H1 (cell line): ENCODE data around the gene MEF2A. TPM values are rescaled to one million over a fixed set of nuclear protein-coding genes. Genes with fewer than 3 reads are reported as not detected.

Source experiments
- CTCF ChIA-PET: fragments of 300-600 bp; sonication (Branson Sonifier 250); formaldehyde crosslinking; loops from one replicate; lab custom pipeline; 2021; ENCODE audit not compliant: partially characterized antibody; lab: Charles Lee
- POLR2A ChIA-PET: fragments of 300-600 bp; sonication (Branson Sonifier 250); formaldehyde crosslinking; loops from one replicate; lab custom pipeline; 2021; ENCODE audit warnings: inconsistent platforms; ENCODE audit not compliant: partially characterized antibody; lab: Charles Lee
- DNase-seq, 2 experiments: peaks; one replicate each; pipeline versions ENCODE4 v3.0.0 to v3.0.0-alpha.2; 2010 to 2022; ENCODE audit warnings: low spot score in 2 of 2, low read depth in 1 of 2, mixed read lengths in 1 of 2
- FAIRE-seq: peaks from 2 replicates; lab custom pipeline; 2011; peaks lifted over from hg19 to GRCh38; lab: Jason Lieb, UNC
- H2AFZ ChIP-seq: 2 replicates; pipeline ENCODE4 v1.8.1; 2012; ENCODE audit warnings: low read length, inconsistent platforms
- H2AK5ac ChIP-seq: 2 replicates; pipeline ENCODE4 v1.6.1; 2013; ENCODE audit warnings: low read depth, low read length
- H2BK120ac ChIP-seq: replicated peaks from 2 replicates; pipeline ENCODE3; 2013; ENCODE audit warnings: low read depth, low read length, inconsistent platforms
- H2BK12ac ChIP-seq: 2 replicates; pipeline ENCODE4 v1.6.1; 2013; ENCODE audit warnings: low read depth, low read length
- H2BK15ac ChIP-seq: 2 replicates; pipeline ENCODE4 v1.6.1; 2013; ENCODE audit warnings: low read length
- H2BK20ac ChIP-seq: 2 replicates; pipeline ENCODE4 v1.6.1; 2013; ENCODE audit warnings: low read length
- H2BK5ac ChIP-seq: 2 replicates; pipeline ENCODE4 v1.6.1; 2013; ENCODE audit warnings: low read depth, low read length
- H3K14ac ChIP-seq: 2 replicates; pipeline ENCODE4 v1.6.1; 2013; ENCODE audit warnings: inconsistent platforms; ENCODE audit not compliant: insufficient read length
- H3K18ac ChIP-seq: 2 replicates; pipeline ENCODE4 v1.6.1; 2013; ENCODE audit warnings: low read length; ENCODE audit errors: extremely low read depth
- H3K23ac ChIP-seq: 2 replicates; pipeline ENCODE4 v1.6.1; 2013; ENCODE audit warnings: inconsistent platforms; ENCODE audit not compliant: insufficient read length
- H3K23me2 ChIP-seq: 2 replicates; pipeline ENCODE4 v1.6.1; 2013; ENCODE audit warnings: low read depth, low read length
- H3K27ac ChIP-seq: 2 replicates; pipeline ENCODE4 v1.6.1; 2011; ENCODE audit warnings: low read depth, low read length, inconsistent platforms
- H3K27me3 ChIP-seq, 4 experiments: replicated peaks in 1 of 4; 1 replicate in 1 of 4; 2 replicates in 3 of 4; pipeline versions ENCODE4 v1.6.1 to v1.8.1; 2011 to 2013; ENCODE audit warnings: low read length in 3 of 4, mild to moderate bottlenecking in 3 of 4, inconsistent platforms in 2 of 4, mixed read lengths in 2 of 4, moderate library complexity in 1 of 4; ENCODE audit not compliant: control insufficient read depth in 3 of 4, insufficient read depth in 3 of 4; ENCODE audit errors: extremely low read depth in 1 of 4
- H3K36me3 ChIP-seq, 4 experiments: 2 replicates each; pipeline versions ENCODE4 v1.6.1 to v1.8.1; 2011 to 2013; ENCODE audit warnings: mild to moderate bottlenecking in 4 of 4, low read length in 3 of 4, moderate library complexity in 2 of 4, control low read depth in 1 of 4, inconsistent platforms in 1 of 4; ENCODE audit not compliant: insufficient read depth in 4 of 4, control insufficient read depth in 2 of 4
- H3K4ac ChIP-seq: replicated peaks from 2 replicates; pipeline ENCODE3; 2013; ENCODE audit warnings: low read length, low read depth, mixed read lengths, inconsistent platforms; ENCODE audit not compliant: insufficient read length
- H3K4me1 ChIP-seq, 4 experiments: replicated peaks in 1 of 4; 1 replicate in 1 of 4; 2 replicates in 3 of 4; pipeline versions ENCODE4 v1.6.1 to v1.8.1; 2011 to 2013; ENCODE audit warnings: low read length in 3 of 4, inconsistent platforms in 2 of 4, mixed read lengths in 1 of 4; ENCODE audit not compliant: insufficient read depth in 4 of 4, control insufficient read depth in 3 of 4
- H3K4me2 ChIP-seq, 2 experiments: 2 replicates each; pipeline versions ENCODE4 v1.6.1 to v1.8.1; 2011 to 2013; ENCODE audit warnings: low read depth in 2 of 2, low read length in 2 of 2, control low read depth in 1 of 2, inconsistent platforms in 1 of 2, mild to moderate bottlenecking in 1 of 2; ENCODE audit not compliant: insufficient read depth in 1 of 2
- H3K4me3 ChIP-seq, 4 experiments: fragments of 200-600, 300-600 bp in 1 of 4; sonication (generic), shearing (Covaris generic), sonication (Bioruptor Twin) in 1 of 4; 2 replicates each; pipeline versions ENCODE4 v1.5.1 to v1.8.1; 2011 to 2016; ENCODE audit warnings: low read length in 4 of 4, low read depth in 3 of 4, control low read depth in 2 of 4, inconsistent platforms in 2 of 4, mild to moderate bottlenecking in 2 of 4, mixed read lengths in 1 of 4, moderate library complexity in 1 of 4; ENCODE audit not compliant: insufficient read depth in 2 of 4; ENCODE audit errors: extremely low read depth in 1 of 4
- H3K56ac ChIP-seq: replicated peaks from 2 replicates; pipeline ENCODE3; 2013; ENCODE audit warnings: low read depth, mild to moderate bottlenecking, mixed read lengths, low read length, inconsistent platforms; ENCODE audit not compliant: insufficient read length
- H3K79me1 ChIP-seq: 2 replicates; pipeline ENCODE4 v1.6.1; 2013; ENCODE audit warnings: low read depth, low read length, control low read depth
- H3K79me2 ChIP-seq, 2 experiments: 2 replicates each; pipeline versions ENCODE4 v1.6.1 to v1.8.1; 2012 to 2013; ENCODE audit warnings: low read length in 2 of 2, mild to moderate bottlenecking in 2 of 2, inconsistent platforms in 1 of 2; ENCODE audit not compliant: insufficient read depth in 2 of 2, control insufficient read depth in 1 of 2
- H3K9ac ChIP-seq, 4 experiments: replicated peaks in 1 of 4; 1 replicate in 1 of 4; 2 replicates in 3 of 4; pipeline versions ENCODE4 v1.6.1 to v1.8.1; 2011 to 2013; ENCODE audit warnings: low read depth in 3 of 4, low read length in 3 of 4, control low read depth in 2 of 4, mild to moderate bottlenecking in 2 of 4, moderate library complexity in 2 of 4, inconsistent platforms in 1 of 4; ENCODE audit errors: extremely low read depth in 1 of 4
- H3K9me3 ChIP-seq, 2 experiments: 2 replicates each; pipeline versions ENCODE4 v1.6.1 to v1.8.1; 2012 to 2013; ENCODE audit warnings: mild to moderate bottlenecking in 2 of 2, moderate library complexity in 2 of 2, control low read depth in 1 of 2, inconsistent platforms in 1 of 2, low read depth in 1 of 2, low read length in 1 of 2, mixed read lengths in 1 of 2; ENCODE audit not compliant: insufficient read depth in 2 of 2
- H4K20me1 ChIP-seq, 2 experiments: replicated peaks in 1 of 2; 2 replicates each; pipeline versions ENCODE3 to v1.8.1; 2011 to 2013; ENCODE audit warnings: inconsistent platforms in 2 of 2, low read length in 2 of 2, mild to moderate bottlenecking in 1 of 2; ENCODE audit not compliant: insufficient read depth in 2 of 2, control insufficient read depth in 1 of 2
- H4K5ac ChIP-seq: 2 replicates; pipeline ENCODE4 v1.6.1; 2013; ENCODE audit warnings: low read length, low read depth, mixed read lengths, inconsistent platforms; ENCODE audit not compliant: insufficient read length
- H4K8ac ChIP-seq: 2 replicates; pipeline ENCODE4 v1.8.0; 2013; ENCODE audit warnings: mild to moderate bottlenecking, moderate library complexity, low read length, inconsistent platforms; ENCODE audit not compliant: insufficient read depth; ENCODE audit errors: extremely low read depth
- H4K91ac ChIP-seq: replicated peaks from 2 replicates; pipeline ENCODE3; 2013; ENCODE audit warnings: low read length, mixed read lengths, inconsistent platforms; ENCODE audit not compliant: insufficient read length
- BCL11A ChIP-seq, 2 experiments: IDR thresholded peaks; one replicate each; pipeline ENCODE4 v1.6.1; 2011; ENCODE audit warnings: low read depth in 2 of 2, low read length in 2 of 2, mild to moderate bottlenecking in 2 of 2
- EP300 ChIP-seq, 2 experiments: IDR thresholded peaks; 1 replicate in 1 of 2; 2 replicates in 1 of 2; pipeline ENCODE4 v1.6.1; 2011 to 2012; ENCODE audit warnings: low read depth in 2 of 2, low read length in 2 of 2, mild to moderate bottlenecking in 2 of 2, borderline replicate concordance in 1 of 2, inconsistent platforms in 1 of 2, moderate library complexity in 1 of 2
- EZH2 ChIP-seq: fragments of 200-600 bp; sonication (generic); IDR thresholded peaks from 2 replicates; pipeline ENCODE4 v1.7.1; 2012; ENCODE audit warnings: low read depth, mild to moderate bottlenecking, moderate library complexity, low read length, inconsistent platforms; ENCODE audit not compliant: severe bottlenecking
- GTF2F1 ChIP-seq: IDR thresholded peaks from 2 replicates; pipeline ENCODE4 v1.6.1; 2012; ENCODE audit warnings: low read depth, low read length, improper control_type of control experiment, borderline replicate concordance
- JUN ChIP-seq: IDR thresholded peaks from 2 replicates; pipeline ENCODE4 v1.6.1; 2011; ENCODE audit warnings: low read depth, mild to moderate bottlenecking, improper control_type of control experiment, low read length
- POLR2AphosphoS5 ChIP-seq: IDR thresholded peaks from 2 replicates; pipeline ENCODE4 v1.6.1; 2011; ENCODE audit warnings: low read depth, low read length
- RBBP5 ChIP-seq: IDR thresholded peaks from 2 replicates; pipeline ENCODE4 v1.7.1; 2012; ENCODE audit warnings: low read depth, mild to moderate bottlenecking, inconsistent platforms, low read length, moderate library complexity, borderline replicate concordance
- SUZ12 ChIP-seq: fragments of 200-600 bp; sonication (generic); IDR thresholded peaks from 2 replicates; pipeline ENCODE4 v1.6.1; 2012; ENCODE audit warnings: mild to moderate bottlenecking, inconsistent platforms, low read length, moderate library complexity, mixed read lengths
- TAF7 ChIP-seq: optimal IDR thresholded peaks from 2 replicates; pipeline ENCODE3; 2011; ENCODE audit warnings: low read depth, mild to moderate bottlenecking, inconsistent platforms, low read length, moderate library complexity, borderline replicate concordance
- WGBS, 2 experiments: shearing (Covaris generic) in 1 of 2; methylation state at CpG; one replicate each; pipeline versions ENCODE4 v1.1.6 to v1.1.7; 2013 to 2015; ENCODE audit warnings: low lambda C conversion rate in 2 of 2, mixed read lengths in 2 of 2, inconsistent platforms in 1 of 2, low coverage in 1 of 2, missing lambda C conversion rate in 1 of 2; ENCODE audit not compliant: insufficient replicate concordance in 2 of 2, insufficient coverage in 1 of 2, insufficient read length in 1 of 2; ENCODE audit errors: extremely low coverage in 1 of 2, missing lambda C conversion rate in 1 of 2; 5-methylcytosine and 5-hydroxymethylcytosine counted together
- polyA plus RNA-seq, 7 experiments: library from polyadenylated mRNA; depleted of rRNA in 3 of 7; stranded (reverse) in 5 of 7; unstranded in 2 of 7; fragments of >200 nt in 5 of 7; fragments of 200-250 nt in 2 of 7; gene quantifications; 1 replicate in 5 of 7; 2 replicates in 1 of 7; 4 replicates in 1 of 7; pipeline versions ENCODE4 v1.2.1 to v1.2.3, GENCODE V29; 2011 to 2013; ENCODE audit warnings: missing spikeins in 2 of 7, mixed read lengths in 2 of 7
- total RNA-seq: library from RNA; stranded (reverse); fragmentation: NEBNext Ultra II Directional; extraction: Animal tissue kit (Norgen Biotek cat#: 25700); gene quantifications from 2 replicates; pipeline ENCODE4 v1.2.1, GENCODE V29; 2021
- TF ChIP-seq, protein P1 (sequence below): IDR thresholded peaks from 2 replicates; pipeline ENCODE4 v1.6.1; 2011; ENCODE audit warnings: low read length, improper control_type of control experiment
- TF ChIP-seq, protein P2 (sequence below): IDR thresholded peaks from 2 replicates; pipeline ENCODE4 v1.6.1; 2012; ENCODE audit warnings: inconsistent platforms

MEF2A gene
- total and polyA plus RNA-seq, 2 of the 8 experiments (the other 6 are each of a cell fraction or from before 2014, with no cell fraction given), result 15.6 to 22.5 TPM

DNA sequence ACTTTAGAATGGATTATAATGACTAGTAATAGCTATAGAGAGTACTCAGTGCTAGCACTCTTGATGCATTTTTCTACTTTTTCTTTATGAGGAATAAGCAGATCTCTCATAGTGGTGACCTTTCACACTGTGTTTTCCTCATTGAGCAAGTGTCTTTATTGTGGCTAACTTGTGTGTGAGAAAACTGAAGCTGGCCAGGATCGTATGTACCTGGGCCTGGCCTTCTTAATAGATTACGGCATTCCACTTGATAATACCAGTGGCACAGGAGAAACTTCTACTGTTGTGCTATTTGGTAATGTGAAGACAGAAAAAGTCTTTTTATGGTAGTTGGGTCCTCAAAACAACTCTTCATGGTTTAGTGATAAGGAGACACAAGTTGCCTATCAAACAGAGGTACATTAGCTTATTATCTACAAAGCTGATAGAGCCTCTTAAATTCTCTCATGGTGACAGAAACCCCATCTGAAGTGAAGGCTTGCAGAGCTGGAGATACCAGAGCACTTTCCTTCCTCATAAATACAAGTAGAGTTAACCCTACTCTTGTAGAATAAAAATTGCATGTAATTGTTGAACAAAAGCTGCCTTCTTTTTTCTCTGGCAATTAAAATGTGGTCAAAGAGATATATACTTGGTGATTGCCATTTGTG lies 102.9 kb downstream of the MEF2A start:
- Histone ChIP-seq H3K9ac (no peak overlapping the region), H3K79me1 (no peaks in the 10 kb centered on the region; the same call in 1 of the 2 replicates), H3K18ac (no peak overlapping the region), H3K79me2 (no peaks in the 10 kb centered on the region), H2BK5ac (no peak overlapping the region), H3K23me2 (no peaks in the 10 kb centered on the region), H4K5ac (no peak overlapping the region), H3K23ac (no peak overlapping the region), H3K27ac (no peak overlapping the region), H3K27me3 (no peaks in the 10 kb centered on the region), H4K8ac (no peak overlapping the region), H2AK5ac (no peak overlapping the region), H2BK20ac (no peak overlapping the region), H4K20me1 (no peaks in the 10 kb centered on the region), H3K4me2 (no peak overlapping the region), H3K14ac (no peak overlapping the region), H3K9me3 (no peaks in the 10 kb centered on the region), H4K91ac (no peak overlapping the region), H3K4ac (no peak overlapping the region), H2AFZ (no peak overlapping the region), H2BK15ac (no peak overlapping the region), H3K4me1 (no peaks in the 10 kb centered on the region), H2BK120ac (no peak overlapping the region), H3K4me3 (no peak overlapping the region), H3K36me3 (peaks cover 0 to 3% (median 1%) of the 10 kb centered on the region in 4 experiments; a peak in 2 of 8 replicates), H3K56ac (no peak overlapping the region), H2BK12ac (no peak overlapping the region)
- WGBS, 2 experiments, result 93% methylated on average over 2 of the region's 2 CpGs; no CpG with 5 or more reads in 1 of the 2 experiments
- CTCF ChIA-PET, result interaction anchor here (0.6 kb wide), 1 partner anchor 1156 kb away, joined by 3 read pairs; no protein-coding TSS in a partner anchor
- TF ChIP-seq TAF7, result no peak
- no peak for TF ChIP-seq GTF2F1
- no peak for TF ChIP-seq RBBP5
- TF ChIP-seq, protein P1, sequence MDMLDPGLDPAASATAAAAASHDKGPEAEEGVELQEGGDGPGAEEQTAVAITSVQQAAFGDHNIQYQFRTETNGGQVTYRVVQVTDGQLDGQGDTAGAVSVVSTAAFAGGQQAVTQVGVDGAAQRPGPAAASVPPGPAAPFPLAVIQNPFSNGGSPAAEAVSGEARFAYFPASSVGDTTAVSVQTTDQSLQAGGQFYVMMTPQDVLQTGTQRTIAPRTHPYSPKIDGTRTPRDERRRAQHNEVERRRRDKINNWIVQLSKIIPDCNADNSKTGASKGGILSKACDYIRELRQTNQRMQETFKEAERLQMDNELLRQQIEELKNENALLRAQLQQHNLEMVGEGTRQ, result no peak
- TF ChIP-seq POLR2AphosphoS5, result no peak
- no peak for TF ChIP-seq SUZ12
- TF ChIP-seq JUN, result no peak
- TF ChIP-seq, protein P2, sequence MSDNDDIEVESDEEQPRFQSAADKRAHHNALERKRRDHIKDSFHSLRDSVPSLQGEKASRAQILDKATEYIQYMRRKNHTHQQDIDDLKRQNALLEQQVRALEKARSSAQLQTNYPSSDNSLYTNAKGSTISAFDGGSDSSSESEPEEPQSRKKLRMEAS, result no peak
- no peak for TF ChIP-seq EZH2
- TF ChIP-seq EP300 (IDR thresholded peaks at IDR 0.05; ENCODE audit: borderline replicate concordance in 1 of 2, low read depth in 2 of 2, low read length in 2 of 2), result no peak
- TF ChIP-seq BCL11A (IDR thresholded peaks at IDR 0.05; ENCODE audit: low read depth in 2 of 2, low read length in 2 of 2), result no peak
- POLR2A ChIA-PET, result no interaction called here
- FAIRE-seq (no peak), DNase-seq (no peak)
